ENCODE measurements around the gene SASH1. TPM values are rescaled to one million over a fixed set of nuclear protein-coding genes. Genes with fewer than 3 reads are reported as not detected.

Gene SASH1
- total and polyA plus RNA-seq, 9 of the 15 experiments (the other 6 are each of a cell fraction or from before 2014, with no cell fraction given) = 0.35 to 3.5 (median 1.6) TPM

GRCh38 chr6:148445620-148446019 lies 103.0 kb downstream of the SASH1 start (continued):
- TF ChIP-seq SIX5 (IDR thresholded peaks at IDR 0.05; ENCODE audit: borderline replicate concordance in 1 of 2, insufficient read depth in 1 of 2, low read depth in 1 of 2, low read length in 2 of 2) (no peak), CAMTA2 (CRISPR knock-in tag; conservative IDR thresholded peaks at IDR 0.05) (no peak), ZNF263 (CRISPR knock-in tag; IDR thresholded peaks at IDR 0.05; ENCODE audit: borderline replicate concordance) (no peak), ARHGAP35 (IDR thresholded peaks at IDR 0.05; ENCODE audit: partially characterized antibody) (no peak), GABPB2 (CRISPR knock-in tag; conservative IDR thresholded peaks at IDR 0.05) (no peak), MEIS2 (IDR thresholded peaks at IDR 0.05; ENCODE audit: partially characterized antibody) (no peak), IRF1 (CRISPR knock-in tag; IDR thresholded peaks at IDR 0.05; ENCODE audit: borderline replicate concordance) (no peak), GTF2E2 (tag; IDR thresholded peaks at IDR 0.05) (no peak), ZNF639 (CRISPR knock-in tag; conservative IDR thresholded peaks at IDR 0.05 in 1 of 2, IDR thresholded peaks at IDR 0.05 in 1 of 2) (no peak)
